HG02759 (cell line): Measurements from ENCODE around the gene PAAF1.
A peak's percentile ranks its signal among the peaks of the same experiment; 100 is the strongest.

Source experiments
- ATAC-seq: cut with Tn5 transposase; IDR thresholded peaks from one replicate; pipeline ENCODE4 v1.9.1; 2021; ENCODE audit warnings: mild to moderate bottlenecking, moderate library complexity; ENCODE audit not compliant: unreplicated experiment

The PAAF1 gene

DNA sequence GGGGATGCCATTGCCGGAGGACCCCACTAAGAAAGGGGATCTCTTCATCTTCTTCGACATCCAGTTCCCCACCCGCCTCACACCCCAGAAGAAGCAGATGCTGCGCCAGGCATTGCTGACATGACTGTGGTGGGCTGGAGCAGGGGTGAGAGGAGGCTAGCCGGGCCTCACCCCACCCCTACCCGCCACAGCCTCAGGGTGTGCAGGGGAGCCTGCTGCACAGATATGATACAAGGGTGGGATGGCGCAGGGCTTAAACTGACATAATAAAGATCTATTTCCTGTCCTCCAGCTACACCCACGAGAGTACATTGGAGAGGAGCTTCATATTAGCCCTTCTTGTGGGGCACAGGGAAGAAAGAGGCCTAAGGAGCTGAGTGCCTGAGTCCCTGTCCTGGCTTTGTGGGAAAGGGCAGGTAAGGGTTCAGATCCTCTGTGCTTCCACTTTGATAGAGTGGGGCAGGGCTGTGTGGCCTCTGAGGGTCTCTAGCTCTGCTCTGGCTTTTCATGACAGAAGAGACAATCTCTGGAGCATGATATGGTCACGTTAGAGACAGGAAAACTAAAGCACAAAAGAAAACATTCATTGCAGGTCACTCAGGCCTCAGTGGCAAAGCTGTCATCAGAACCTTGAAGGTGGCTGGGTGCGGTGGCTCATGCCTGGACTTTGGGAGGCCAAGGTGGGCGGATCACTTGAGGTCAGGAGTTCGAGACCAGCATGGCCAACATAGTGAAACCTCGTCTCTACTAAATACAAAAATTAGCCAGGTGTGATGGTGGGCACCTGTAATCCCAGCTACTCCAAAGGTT, 93.4 kb downstream of the PAAF1 start:
- no peak for ATAC-seq

DNA sequence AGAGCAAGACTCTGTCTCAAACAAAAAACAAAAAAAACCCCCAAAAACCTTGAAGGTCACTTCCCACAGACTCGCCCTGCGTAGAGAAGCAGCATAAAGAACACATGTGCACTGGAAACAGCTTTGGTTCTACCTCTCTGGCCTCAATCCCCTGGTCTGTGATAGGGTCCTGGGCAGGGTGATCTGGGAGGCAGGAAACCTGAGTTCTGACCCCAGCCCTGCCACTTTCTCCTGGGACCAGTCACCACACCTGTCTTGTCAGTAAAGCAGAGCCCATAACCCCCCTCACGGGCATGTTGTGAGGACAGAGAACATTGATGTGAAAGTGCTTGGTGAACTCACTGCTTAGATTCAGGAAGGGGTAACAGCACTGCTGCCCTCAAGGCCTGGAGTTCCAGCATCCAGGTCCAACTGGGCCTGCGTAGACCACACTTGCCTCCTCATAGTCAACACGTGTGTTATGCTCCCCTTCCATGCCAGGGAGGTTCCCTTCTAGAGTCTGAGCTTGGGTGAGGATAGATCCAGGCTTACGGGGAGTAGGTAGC, 94.4 kb downstream of the PAAF1 start:
- ATAC-seq, result no peak

DNA sequence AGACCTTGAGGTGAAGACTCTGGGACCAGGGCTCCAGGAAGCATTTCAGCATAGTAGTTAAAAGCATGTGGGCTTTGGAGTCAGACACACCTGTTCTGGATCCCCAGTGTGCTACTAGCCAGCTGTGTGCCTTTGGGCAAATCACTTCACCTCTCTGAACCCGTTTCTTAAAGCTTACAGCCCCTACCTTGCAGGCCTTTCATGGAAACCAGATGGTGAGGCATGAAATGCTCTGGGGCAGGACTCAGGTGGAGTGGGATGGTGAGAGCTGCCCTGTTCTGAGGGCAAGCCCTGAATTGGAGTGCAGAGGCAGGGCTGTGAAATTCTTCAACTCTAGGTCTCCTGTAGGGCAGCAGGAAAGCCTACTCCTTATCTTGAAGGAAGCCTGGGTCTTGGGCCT, 95.4 kb downstream of the PAAF1 start:
- ATAC-seq, result no peak

DNA sequence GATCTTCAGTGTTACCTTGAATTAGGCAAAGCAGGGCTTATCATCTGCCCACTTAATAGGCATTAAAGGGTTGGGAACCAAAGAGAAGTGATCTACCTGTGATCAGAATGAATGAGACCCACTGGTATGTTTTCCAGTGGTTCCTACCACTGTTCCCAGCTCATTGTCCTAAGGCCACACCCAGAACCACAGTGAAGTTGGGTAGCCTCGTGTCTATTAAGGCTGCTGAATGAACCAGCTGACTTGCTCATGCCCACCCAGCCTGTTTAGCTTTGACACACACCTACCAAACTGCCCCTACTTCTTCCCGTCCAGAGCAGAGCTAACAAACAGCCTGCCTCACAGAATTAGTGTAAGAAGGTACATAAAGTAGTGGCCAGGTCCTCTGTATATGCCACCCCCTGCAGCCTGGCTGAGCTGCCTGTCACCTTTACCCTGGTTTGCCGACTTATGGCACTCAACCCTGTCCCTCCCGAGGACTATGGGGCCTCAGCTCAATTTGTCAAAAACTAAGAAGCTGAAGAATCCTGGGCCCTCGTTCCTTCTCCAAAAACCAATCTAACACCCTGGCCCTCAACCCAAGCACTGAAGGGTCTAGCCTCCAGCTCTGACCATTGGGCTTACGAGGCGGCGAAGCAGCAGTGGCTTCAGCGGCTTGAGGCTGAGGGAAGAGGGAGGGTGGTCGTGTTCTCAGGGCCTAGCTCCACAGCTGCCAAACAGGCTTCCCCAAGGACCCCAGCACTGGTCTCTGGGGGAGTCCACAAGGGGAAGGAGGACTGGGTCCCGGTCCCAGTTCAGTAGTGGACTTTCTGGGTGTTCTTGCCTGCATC, 96.0 kb downstream of the PAAF1 start:
- no peak for ATAC-seq

DNA sequence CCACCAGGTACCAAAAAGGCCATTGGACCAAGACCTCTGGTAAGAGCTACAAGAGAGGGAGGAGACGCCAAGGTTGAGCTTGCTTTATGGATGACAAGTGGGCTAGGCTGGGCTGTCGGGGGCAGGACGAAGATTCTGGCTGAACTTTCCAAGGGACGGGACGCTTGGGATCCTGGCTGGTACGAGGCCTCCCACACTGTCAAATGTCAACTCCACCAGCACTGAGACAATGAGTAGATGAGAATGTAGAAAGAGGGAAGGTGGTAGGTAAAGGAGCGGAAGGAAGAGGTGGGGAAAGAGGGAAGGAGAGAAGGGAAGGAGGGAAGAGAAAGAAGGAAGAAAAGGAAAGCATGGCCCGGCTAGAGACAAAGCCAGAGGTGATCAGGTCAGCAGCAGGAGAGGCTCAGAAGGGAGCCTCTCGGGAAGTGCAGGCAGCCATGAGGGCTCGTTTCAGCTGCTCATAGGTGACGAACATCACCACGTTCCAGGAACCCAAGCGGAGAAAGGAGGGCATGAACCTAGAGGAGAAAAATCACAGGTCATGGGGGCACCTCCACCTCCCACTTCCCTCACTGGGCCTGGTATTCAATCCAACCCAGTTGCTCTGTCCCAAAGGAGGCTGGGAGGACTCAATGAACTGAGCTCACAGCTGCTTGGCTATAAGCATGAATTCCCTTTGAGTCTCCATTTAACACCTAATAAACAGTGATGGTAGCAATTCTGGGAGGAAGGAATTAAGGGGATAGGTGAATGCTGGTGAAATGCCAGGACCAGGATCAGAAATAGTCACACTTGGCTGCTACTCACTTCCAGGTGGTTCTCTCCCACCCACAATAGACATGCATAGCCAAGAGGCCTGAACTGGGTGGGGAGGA, 98.0 kb downstream of the PAAF1 start:
- ATAC-seq, result no peak

DNA sequence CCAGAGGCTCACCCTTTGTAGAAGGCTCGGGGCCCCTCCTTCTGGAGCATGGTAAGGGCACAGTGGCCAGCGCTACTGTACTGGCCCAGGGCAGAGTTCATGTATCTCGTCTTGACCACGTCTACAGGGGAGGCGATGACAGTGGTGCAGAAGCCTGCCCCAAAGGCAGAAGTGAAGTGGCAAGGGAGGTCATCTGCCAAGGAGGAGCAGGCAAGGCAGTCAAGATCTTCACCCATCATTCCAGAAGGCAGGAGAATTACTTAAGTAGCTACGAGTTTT, 98.6 kb downstream of the PAAF1 start:
- ATAC-seq, result no peak

DNA sequence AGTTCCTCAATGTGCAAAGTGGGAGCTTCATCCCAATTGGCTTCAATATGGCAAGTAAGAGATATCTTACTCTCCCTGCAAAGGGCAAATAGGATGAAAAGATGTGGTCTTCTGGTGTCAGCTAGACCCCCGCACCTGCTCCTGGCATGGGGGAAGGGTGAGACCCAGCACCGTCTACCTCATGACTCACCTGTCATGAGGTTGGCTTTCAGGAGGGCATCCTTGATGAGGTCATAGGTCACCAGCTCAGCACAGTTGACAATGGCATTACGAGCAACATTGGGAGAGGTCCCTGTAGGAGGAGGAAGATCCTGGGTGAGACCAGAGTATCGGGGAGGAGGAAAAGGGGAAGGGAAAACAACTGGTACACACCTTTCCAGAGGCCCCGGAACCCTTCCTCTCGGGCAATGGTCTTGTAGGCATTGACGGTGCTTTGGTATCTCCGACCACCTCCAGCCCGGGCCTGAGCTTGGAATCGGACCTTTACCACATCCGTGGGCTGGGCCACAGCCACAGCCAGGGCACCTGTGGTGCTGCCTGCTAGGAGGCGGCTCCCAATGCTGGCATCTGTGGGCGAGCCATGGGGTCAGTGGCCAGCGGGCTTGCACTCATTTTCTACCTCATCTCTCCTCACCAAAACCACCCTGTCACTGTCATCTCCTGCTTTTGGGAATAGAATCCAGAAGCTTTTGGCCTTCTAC, 99.8 kb downstream of the PAAF1 start:
- no peak for ATAC-seq

DNA sequence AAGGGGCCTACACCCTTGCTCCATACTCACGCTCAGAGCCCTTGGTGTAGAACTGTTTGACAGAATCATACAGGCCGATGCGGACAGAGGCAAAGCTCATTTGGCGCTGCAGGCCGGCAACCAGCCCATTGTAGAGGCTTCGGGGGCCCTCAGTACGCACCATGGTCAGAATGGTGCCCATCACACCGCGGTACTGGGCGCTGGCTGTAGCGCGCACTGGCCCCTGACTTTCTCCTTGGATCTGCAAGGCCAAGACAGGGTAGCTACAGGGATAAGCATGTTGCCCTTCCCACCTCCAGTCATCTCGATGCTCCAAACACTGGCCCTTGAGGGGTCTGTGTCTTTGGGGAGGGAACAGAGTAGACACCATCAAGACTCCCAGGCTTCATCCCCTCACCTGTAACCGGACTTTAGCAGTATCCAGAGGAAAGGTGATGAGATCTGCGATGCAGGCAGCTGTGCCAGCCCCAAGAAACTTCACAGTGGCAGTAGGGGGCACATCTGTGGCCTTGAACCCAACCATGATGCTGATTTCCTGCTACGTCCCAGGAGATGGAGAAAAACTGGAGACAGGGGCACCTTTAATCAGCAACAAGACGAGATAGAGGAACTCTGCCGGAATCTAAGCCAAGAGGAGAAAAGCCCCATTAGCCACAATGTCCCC, 101.2 kb downstream of the PAAF1 start:
- ATAC-seq, result no peak

DNA sequence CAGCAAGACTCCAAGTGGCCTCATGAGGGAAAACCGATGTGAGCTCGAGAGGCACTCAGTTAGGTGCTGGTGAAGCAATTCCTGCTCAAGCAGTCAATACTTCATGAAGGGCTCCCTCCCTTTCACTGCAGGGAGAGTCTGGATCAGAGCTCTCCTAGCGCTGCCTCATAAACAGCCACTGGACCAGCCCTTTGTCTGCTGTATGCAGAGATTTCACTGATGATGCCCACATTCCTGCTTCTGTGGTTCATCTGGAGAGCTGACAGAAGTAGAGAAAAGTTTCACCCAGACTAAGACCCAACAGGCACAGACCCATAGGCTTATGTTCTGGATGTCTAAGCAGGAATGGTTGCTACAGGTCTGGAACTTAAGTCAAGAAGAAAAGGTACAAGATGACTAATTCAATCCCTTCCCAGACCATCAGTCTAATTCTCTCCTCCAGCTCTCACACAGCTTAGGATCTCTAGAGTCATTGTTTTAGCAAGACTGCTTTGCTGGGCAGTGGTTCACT, 101.8 kb downstream of the PAAF1 start:
- ATAC-seq, result no peak

DNA sequence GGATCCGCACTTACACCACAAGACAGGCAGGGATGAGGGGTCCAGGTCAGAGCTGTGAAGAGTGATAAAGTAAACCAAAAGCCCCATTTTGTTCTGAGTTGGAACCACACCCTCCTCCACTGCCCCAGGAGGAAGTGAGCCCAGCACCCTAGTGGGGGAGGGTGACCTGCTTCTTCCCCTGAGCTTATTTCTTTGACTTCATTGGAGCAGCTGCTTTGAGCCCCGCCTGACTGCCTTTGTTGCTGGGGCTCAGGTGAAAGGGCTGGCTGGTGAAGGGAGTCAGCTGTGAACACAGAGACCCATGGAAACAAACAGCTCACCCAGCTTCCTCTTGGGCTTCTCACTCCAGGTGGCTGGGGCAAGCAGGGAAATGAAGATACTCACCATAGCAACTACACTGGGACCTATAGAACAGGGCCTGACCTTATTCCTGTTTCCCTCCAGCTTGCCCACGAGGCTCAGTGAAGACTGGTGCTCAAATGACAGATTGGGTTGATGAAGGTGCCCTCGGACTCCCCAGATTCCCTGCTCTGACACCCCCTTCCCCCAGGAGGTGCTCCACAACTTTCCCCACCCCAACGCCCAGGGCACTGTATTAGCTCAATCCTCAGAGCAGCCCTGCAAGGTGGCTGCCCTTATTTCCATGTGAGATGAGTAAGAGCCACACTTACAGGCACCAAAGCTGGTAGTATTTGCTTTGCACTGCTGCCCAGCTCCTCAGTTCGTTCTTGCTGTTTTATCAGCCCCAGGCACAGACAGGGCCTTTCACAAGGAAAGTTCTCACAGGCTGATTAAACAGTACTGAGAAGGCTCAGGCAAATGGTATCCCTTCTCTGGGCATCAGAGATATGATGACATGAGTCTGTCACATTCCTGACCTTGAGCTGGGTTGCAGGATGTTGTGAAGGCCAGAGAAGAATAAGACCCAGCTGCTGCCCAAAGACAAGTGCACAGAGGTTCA, 103.5 kb downstream of the PAAF1 start:
- ATAC-seq, result peak; percentile 53
